ELR (cell line): ENCODE measurements around the gene ST7L.

Source experiments
- DNase-seq: peaks from one replicate; pipeline ENCODE4 v3.0.0-alpha.2; 2015; ENCODE audit warnings: low read depth

The ST7L gene

DNA sequence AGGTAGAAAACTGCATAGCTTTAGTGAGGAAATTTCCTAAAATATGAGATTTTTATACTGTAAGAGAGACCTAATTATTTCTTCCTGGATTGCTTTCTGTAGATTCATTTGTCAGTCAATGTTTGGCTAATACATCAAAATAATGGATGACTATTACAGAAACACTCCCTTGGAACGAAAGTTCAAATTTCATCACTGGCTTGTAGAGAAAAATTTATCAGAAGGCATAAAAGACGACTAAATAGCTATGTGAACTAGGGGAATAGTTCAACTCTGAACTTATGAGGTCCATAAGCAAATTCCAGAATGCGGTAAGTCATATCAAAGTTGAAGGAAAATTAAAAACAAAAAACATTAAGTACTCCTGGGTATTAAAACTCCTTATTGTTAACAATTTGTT is 74.2 kb downstream of the ST7L start:
- DNase-seq: peak; percentile 63

DNA sequence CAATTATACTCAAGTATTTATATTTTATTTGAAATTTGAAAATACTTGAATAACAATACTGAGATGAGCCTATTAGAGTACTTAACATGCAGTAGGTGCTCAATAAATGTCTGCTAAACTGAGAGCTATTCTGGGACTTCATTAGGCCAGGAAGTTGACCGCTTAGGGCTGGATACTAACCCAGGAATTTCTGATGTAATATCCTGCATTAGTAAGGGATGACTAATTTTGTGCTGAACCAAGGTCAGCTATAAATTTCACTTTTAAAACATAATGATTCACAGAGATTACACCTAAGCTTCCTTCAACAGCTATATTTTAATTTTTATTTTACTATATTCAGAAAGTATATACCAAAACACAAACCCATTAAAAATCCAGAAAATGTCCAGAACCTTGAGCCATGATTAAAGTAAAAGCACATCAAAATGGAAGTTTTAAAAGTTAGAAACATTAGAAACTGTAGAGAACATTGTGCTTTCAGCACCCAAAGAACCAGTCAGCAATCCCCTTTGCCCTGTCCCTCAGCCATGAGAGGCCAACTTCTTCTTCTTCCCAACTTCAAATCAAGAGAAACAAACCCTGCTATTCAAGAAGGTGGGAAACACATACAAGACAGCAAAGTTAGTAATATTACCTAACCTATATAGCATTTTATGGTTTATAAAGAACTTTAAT is 74.8 kb downstream of the ST7L start:
- peak; percentile 97 for DNase-seq

DNA sequence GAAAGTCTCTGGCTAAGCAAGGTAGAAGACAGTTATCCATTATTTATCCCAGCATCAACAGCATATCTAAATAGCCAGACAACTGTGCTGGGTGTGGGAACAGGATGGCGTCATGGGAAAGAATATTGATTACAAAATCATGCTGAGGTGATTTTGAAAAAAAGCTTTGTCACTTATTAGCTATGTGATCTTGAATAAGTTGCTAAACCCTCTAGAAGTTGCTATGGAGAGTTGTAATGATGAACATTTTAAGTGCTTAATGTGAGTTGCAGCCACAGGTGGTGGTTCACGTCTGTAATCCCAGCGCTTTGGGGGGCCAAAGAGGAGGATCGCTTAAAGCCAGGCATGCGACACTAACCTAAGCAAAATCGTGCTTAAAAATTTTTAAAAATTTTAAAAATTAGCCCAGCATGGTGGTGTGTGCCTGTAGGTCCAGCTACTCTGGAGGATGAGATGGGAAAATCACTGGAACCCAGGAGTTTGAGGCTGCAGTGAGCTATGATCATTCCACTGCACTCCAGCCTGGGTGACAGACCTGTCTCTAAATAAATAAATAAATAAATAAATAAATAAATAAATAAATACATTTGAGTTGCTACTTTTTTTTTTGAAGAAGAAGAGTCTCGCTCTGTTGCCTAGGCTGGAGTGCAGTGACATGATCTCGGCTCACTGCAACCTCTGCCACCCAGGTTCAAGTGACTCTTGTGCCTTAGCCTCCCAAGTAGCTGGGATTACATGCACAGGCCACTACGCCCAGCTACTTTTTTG is 76.6 kb downstream of the ST7L start:
- DNase-seq: no peak

- no peak for DNase-seq
These were observed 77.6 kb downstream of the ST7L start for GRCh38 chr1:112541299-112541698.

DNA sequence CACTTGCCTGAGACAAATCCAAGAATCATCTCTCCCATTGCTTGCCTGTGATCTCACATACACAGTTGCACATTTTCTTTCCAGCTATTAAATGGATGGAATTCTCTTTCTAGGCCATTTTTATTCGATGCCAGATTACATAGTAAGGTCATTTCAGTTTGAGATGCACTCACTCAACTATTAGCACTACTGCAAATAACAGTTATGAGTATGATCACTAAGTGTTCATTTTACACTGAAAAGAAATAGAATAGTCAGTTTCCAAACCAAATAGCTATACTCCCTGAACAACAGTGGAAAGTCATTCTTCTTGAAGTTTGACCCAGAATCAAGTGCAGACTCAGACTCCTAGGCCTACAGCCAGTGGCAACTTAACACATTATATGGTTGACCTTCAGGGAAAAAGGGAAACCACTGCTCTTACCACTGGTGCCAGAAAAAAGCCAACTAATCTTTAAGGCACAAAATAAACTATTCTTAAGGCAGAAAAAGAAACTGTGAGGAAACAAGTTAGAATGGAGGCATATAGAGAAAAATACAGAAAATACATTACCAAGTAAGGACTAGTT is 78.6 kb downstream of the ST7L start:
- no peak for DNase-seq

DNA sequence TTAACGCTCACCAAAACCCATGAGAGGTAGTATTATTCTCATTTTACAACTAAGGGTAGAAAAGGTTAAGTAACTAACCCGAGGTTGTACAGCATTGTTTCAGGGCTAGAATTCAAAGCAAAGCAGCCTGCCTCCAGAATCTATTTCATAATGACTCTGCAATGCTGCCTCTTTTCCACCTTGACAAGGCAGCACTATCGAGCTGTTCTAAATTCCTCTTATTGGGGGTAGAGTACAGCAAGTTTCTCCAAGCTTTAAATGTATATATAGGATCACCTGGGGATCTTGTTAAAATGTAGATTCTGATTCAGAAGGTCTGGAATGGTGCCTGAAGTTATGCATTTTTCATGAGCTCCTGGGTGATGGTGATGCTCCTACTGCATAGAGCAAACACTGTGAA is 80.1 kb downstream of the ST7L start:
- no peak for DNase-seq

GRCh38 chr1:112537456-112537855 is 81.5 kb downstream of the ST7L start:
- DNase-seq: no peak

- no peak for DNase-seq
These were observed 82.4 kb downstream of the ST7L start for GRCh38 chr1:112536561-112536960.

GRCh38 chr1:112533029-112533428 is 85.9 kb downstream of the ST7L start:
- peak; percentile 94 for DNase-seq

- DNase-seq: no peak
These were observed 86.9 kb downstream of the ST7L start for GRCh38 chr1:112532064-112532463.

GRCh38 chr1:112530832-112531231 is 88.1 kb downstream of the ST7L start:
- no peak for DNase-seq

DNA sequence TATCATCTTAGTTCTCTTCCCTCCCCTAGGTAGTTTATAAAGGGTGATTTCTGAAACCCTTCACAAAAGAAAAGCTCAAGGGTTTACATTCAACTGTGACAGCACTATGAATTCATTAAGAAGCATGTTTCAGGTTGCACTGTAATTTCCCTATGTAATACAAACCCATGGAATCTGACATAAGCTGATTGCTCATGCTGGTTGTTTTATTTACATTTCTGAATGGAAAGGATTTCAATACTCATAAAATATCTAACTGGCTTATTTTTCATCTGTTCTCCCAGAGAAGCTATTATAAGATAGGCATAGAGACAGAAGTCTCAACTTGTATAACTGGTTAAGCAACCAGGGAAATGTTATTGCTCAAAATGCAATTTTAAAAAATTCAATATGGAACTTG is 89.6 kb downstream of the ST7L start:
- peak; percentile 67 for DNase-seq

GRCh38 chr1:112528076-112528475 is 90.9 kb downstream of the ST7L start:
- DNase-seq: peak; percentile 17

GRCh38 chr1:112527266-112528010 is 91.5 kb downstream of the ST7L start:
- peak; percentile 74 for DNase-seq

DNA sequence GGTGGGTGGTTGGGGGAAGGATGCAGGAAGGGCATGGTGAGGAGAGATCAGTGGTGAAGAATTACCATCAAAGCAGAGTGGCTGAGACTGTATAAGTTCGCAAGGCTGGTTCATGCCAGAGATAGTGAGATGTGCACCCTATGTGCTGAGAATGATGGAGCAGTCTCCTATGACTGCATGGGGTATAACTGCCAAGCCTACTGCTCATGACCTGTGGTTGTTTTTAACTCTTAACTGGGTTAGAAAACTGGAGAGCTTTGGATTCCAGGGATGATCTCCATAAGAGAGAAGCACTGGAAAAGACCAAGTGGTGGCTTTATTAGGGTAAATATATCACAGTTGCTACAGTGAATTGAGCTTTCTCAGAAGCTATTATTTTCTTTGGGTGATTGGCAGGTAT is 94.0 kb downstream of the ST7L start:
- DNase-seq: no peak

DNA sequence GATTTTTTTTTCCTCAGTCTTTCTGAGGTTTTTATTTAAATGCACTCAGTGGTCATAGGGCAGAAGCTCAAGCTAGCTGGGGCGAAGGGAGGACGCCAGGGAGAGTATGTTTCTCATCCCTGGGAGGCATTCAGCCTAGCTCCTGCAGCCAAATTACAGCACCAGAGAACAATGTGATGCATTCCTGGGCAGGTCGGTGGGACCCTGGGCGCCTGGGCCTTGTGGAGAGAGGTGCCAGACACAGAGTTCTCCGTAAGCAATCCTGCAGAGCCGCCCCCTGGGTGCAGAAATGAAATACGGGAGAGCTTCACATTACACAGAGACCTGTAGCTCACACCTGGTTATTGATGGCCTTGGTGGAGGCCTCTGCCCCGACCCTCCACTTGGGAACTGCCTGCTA is 94.7 kb downstream of the ST7L start:
- DNase-seq: peak; percentile 19

GRCh38 chr1:112522621-112523020 is 96.3 kb downstream of the ST7L start:
- DNase-seq: peak; percentile 96

- DNase-seq: peak; percentile 43
These were observed 98.8 kb downstream of the ST7L start for GRCh38 chr1:112520166-112520565.

DNA sequence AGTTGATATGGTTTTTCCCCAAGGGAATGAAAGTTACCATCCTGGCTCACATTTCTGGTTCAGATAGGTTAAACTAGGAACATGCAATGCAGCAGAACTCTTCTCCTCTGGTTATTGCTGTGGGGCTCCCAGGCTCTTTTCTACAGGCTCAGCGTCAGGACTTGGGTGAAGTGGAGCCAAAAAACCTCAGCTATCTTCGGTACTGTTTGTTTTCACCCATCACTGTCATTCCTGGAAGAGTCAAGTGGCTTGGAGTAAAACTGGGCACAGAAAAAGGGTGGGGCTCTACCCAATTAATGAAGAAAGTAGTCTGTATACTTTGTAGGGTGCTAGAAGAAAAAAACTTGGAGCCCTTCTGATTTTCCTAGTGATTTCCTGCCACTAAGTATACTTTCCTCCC is 100.8 kb downstream of the ST7L start:
- no peak for DNase-seq

DNA sequence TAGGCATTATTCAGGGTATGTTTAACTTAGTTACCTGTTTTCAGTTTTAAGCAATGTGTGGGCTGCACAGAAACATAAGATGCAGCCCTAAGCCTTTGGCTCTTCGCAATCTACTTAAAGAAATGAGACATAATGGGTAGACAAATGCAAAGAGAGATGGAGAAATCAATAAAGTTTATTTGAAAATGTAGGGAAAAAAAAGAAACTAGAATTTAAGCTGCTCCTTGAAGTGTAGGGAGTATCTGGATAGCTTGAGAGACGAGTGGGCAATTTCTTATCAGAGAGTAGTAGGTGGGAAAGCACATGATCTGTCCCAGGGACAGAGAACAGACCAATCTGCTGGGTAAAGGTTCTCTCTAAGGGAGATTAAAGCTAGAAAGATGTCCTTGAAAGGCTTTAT is 101.3 kb downstream of the ST7L start:
- DNase-seq: no peak

DNA sequence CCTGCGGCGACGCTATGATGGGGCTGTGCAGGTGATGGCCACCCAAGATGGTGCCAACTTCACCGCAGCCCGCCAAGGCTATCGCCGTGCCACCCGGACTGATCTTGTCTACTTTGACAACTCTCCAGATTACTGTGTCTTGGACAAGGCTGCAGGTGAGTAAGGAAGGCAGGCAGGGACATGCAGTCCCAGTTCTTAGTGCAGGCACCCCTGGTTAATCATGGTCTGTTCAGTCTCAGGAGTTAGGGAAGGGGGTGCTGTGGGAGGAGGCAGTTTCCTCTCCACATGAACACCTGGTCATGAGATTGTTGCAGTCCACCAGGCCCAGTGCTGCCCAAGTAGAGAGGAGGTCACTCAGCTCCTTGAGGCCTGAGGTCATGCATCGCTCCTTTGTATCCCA is 101.7 kb downstream of the ST7L start:
- no peak for DNase-seq

DNA sequence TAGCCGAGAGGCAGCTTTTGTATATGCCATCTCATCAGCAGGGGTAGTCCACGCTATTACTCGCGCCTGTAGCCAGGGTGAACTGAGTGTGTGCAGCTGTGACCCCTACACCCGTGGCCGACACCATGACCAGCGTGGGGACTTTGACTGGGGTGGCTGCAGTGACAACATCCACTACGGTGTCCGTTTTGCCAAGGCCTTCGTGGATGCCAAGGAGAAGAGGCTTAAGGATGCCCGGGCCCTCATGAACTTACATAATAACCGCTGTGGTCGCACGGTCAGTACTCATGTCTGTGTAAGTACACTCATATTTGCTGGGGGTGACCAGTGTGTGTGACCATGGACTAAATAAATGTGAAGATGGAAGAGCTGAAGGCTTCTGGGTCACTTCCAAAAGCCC is 102.8 kb downstream of the ST7L start:
- no peak for DNase-seq
